Hematopoietic multipotent progenitor cell (in vitro differentiated cells): ENCODE measurements around the gene CDC23. TPM values are rescaled to one million over a fixed set of nuclear protein-coding genes. Genes with fewer than 3 reads are reported as not detected.
"Not testable (repeated sequence)": the region's sequence is repeated elsewhere in the genome, so short reads cannot be mapped to it uniquely, and the experiment has no call there.

Experiments used
- DNase-seq, 3 donors: peaks; one replicate each; pipeline ENCODE4 v3.0.0-alpha.2; 2011 to 2015; ENCODE audit warnings: low read depth in 2 of 3, low spot score in 2 of 3
- total RNA-seq: library from RNA; depleted of rRNA; stranded (reverse); fragments of >200 nt; gene quantifications from one replicate; pipeline ENCODE4 v1.2.3, GENCODE V29; 2012

Gene CDC23
- total RNA-seq, 1 donor, result 18.9 TPM

DNA sequence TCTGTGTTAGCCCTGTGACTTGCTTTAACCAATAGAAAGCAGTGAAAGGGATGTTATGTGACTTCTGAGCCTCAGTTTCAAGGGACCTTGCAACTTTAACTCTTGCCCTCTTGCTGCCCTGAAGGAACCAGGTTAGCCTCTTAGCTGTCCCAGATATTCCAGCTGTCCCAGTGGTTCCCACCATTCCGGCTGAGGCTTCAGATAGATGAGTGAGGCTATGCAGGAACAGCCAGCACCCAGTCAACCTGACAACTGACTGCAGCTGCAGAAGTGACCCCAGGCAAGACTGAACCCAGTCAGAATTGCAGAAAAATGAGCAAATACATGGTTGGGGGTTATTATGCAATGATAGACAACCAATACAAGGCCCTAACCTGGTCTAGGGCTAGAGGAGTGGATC lies 10.4 kb upstream of the CDC23 start:
- DNase-seq, result no peak

DNA sequence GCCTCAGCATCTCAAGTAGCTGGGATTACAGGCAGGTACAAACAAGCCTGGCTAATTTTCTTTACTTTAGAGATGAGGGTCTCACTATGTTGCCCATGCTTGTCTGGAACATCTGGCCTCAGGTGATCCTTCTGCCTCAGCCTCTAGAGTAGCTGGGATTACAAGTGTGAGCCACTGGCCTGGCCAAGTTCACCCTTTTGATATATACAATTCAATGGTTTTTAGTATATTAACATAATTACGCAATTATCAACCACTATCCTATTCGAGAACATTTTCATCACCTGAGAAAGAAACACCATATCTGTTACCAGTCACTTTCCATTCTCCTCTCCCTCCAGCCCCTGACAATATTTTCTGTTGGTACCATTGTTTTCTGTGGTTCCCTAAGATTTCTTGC lies 3.7 kb upstream of the CDC23 start:
- DNase-seq, result no peak

DNA sequence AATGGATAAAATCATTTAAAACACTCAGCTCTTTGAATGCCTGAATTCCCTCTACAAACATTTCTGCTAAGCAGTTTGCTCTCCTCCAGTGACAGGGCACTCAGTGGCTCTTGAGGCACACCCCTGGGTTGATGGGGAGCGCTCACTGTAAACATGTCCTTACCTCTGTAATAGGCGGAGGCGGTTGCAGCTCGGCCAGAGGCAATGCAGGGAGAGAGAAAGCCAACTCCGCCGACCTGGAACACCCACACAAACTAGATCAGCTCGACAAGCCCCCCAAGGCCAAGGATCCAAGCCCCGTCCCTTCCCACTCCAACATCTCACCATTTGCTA lies 329 bp downstream of the CDC23 start:
- no peak for DNase-seq

DNA sequence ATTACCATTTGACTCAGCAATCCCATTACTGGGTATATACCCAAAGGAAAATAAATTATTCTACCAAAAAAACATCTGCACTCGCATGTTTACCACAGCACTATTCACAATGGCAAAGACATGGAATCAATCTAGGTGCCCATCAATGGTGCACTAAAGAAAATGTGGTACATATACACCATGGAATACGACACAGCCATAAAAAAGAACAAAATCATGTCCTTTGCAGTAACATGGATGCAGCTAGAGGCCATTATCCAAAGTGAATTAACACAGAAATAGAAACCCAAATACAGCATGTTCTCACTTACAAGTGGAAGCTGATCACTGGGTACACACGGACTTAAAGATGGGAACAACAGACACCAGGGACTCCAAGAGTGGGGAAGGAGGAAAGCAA lies 2.1 kb downstream of the CDC23 start:
- DNase-seq, result no peak

DNA sequence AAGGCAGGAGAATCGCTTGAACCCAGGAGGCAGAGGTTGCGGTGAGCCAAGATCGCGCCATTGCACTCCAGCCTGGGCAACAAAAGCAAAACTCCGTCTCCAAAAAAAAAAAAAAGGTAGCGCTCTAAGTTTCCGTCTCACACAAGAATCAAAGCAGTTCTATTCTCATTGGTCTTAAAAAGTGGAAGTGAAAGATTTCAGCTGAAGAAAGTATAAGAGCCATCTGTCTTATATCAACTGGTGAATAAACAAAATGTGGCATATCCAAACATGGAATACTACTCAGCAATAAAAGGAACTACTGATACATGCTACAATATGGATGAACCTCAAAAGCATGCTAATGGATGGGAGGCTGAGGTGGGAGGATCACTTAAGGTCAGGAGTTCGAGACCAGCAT lies 19.3 kb downstream of the CDC23 start:
- not testable (repeated sequence) for DNase-seq

DNA sequence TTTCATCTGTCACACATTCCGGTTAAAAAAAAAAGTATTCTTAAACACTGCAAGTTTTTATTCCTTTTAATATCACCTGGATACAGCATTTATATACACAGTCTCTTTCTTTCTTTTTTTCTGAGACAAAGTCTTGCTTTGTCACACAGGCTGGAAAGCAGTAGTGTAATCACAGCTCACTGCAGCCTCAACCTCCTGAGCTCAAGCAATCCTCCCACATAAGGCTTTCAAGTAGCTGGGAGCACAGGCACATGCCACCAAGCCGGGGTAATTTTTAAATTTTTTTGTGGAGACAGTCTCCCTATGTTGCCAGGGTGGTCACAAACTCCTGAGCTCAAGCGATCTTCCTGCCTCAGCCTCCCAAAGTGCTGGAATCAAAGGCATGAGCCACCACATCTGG lies 20.3 kb downstream of the CDC23 start:
- no peak for DNase-seq

DNA sequence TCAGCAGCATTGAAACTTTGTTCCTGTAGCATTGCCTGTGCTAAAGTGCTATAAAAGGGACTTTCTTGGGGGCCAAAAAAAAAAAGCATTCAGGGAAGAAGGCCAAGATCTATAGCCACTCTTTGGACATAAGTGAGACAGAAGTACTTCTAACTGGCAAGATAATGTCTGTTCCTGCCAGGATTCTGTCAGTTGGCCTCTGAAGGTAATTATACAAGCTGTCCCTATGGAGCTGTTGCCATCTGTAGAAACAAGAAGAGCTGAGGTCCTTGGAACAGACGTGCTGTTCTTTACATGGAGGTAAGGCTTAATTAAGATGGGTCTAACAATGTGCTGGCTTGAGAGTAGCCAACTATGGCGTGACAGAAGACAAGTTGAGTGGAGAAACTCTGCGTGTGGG lies 24.5 kb downstream of the CDC23 start:
- no peak for DNase-seq

DNA sequence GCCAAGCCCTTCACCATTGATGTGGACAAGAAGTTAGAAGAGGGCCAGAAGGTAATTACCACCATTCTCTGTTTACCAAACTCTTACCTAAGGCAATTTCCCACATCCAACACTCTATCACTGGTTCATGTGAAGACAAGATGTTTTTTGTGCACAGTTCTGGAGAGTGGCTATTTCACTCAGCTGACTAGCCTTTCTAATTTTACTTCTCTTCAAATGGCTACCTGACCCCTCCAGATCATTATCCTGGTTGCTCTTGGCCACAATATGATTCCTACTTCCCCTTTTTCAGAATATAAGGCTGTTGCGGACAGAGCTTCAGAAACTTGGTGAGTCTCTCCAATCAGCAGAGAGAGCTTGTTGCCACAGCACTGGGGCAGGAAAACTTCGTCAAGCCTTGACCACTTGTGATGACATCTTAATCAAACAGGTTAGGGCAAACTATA lies 27.1 kb downstream of the CDC23 start:
- DNase-seq, result peak in 2 of 3 donors; percentile 24 to 52

DNA sequence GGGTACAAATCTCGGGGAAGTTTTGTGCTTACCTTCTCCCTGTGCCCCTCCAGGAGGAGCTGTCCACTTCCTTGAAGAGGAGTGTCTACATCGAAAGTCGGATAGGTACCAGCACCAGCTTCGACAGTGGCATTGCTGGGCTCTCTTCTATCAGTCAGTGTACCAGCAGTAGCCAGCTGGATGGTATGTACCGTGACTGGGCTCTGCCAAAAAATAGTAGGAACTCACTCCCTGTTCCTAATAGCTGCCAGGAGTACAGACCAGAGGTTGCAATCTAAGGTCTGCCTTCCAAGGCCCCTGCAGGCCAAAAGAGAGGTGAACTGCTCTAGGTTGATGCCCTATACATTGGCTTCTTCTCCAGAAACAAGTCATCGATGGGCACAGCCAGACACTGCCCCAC lies 30.3 kb downstream of the CDC23 start:
- DNase-seq, result no peak

DNA sequence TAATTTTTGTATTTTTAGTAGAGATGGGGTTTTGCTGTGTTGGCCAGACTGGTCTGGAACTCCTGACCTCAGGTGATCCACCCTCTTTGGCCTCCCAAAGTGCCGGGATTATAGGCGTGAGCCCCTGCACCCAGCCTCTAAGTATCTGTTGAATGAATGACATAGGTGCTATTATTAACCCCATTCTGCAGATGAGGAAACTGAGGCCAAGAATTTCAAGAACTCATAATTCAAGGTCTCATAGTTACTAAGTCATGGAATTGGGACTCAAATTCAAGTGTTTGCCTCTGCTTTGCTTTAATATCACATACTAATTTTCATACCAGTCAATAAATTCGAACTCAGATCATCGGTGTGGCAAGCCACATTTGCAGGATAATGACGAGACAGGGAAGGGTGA lies 32.3 kb downstream of the CDC23 start:
- DNase-seq, result no peak

DNA sequence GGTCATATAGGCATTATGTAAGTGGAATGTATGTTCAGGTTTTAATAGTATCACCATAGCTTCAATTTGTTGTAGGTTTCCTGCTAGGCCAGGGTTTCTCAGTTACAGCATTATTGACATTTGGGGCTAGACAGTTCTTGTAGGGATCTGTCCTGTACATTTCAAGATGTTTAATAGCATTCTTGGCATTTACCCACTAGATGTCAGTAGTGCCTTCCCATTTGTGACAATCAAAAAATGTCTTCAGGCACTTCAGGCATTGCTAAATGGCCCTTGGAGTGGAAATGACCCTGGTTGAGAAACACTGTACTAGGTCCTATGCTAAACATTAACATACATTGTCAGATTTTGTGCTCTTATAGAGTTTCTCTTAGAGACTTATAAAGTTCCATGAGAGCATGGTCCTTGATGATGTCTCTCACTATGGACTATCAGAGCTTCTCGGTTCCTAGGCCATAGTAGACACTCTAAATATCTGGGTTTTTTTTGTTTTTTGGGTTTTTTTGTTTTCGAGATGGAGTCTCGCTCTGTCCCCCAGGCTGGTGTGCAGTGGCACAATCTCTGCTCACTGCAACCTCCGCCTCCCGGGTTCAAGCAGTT lies 32.8 kb downstream of the CDC23 start:
- peak in 2 of 3 donors; percentile 66 to 88 for DNase-seq

DNA sequence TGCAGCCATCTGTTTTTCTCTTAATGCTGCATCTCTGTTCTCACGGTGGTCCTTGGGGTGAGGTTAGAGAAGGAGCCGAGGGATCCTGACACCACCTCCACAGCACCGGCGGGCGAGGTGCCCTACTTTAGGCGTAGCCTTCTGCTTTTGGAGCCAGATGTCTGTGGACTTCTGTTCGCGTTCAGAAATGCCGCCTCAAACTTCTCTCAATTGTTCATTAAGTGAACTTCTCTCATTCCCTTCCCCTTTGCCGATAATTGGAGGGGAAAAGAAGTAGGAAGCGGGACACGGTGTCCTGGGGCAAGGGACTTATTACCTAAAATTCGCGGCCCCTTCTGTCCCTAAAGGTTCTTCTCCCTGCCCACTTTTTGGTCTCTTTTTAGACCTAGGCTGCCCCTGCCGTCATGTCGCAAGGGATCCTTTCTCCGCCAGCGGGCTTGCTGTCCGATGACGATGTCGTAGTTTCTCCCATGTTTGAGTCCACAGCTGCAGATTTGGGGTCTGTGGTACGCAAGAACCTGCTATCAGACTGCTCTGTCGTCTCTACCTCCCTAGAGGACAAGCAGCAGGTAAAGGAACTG lies 33.8 kb downstream of the CDC23 start:
- no peak for DNase-seq

DNA sequence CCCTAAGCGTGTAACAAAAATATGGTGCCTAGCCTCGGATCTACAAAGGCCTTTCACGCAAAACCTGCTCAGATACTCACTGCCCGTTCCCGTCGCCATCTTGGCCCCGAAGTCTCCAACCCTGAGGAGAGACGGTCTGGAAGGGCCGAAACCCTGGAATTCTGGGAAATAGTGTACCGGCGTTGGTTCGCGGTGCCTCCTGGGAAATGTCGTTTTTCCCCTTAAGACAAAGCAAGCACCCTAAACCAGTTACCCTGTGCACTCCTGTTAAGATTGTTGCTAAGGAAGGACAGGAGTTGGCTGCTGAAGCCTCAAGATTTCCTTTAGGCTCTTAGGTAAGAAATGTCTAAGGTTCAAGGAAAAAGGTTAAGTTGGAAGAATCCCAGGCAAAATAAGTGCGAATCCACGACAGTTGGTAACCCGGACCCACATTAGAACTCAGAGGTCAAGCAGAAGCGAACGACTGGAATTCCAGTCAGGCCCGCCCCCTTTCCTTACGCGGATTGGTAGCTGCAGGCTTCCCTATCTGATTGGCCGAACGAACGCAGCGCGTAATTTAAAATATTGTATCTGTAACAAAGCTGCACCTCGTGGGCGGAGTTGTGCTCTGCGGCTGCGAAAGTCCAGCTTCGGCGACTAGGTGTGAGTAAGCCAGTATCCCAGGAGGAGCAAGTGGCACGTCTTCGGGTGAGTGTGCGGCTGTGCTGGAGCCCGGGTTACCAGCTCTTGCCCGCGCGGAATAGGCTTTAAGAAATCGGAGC lies 34.4 kb downstream of the CDC23 start, which contains the start of the genes BRD8 and KIF20A:
BRD8 (minus strand) TSS at position 115 of the 761 bp plus-strand sequence; CDS start at position 99, 16 bp downstream.
KIF20A (plus strand) TSS at position 597 of the 761 bp plus-strand sequence. CDS start 569 bp downstream, outside the sequence.
- peak; percentile 61 to 96 (median 94) for DNase-seq

DNA sequence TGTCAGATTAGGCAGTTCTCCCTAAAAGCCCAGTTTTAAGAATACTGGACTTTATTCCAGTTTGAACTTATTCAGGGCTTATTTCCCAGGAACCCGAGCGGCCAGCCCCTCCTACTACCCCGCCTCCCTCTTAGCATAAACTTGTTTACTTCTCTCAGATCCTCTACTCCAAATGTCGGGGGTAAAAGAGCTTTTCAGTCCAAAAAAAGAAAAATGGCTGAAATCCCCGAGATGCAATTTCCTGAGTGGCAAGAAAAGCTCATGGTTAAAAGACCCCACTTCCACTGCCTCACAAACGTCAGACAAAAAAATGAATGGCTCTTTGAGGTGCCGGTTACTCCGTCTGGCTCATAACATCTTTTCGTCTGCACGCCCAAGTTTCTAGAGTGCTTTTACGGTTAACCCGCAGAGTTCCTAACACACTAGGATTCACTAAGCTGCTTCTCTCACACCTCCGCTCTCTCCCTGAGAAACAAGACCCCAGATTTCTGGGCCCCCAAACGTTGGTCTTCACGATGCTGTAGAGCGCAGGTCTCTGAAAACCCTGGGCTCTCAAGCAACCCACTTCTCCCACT lies 35.1 kb downstream of the CDC23 start:
- DNase-seq, result peak in 1 of 3 donors; percentile 39

DNA sequence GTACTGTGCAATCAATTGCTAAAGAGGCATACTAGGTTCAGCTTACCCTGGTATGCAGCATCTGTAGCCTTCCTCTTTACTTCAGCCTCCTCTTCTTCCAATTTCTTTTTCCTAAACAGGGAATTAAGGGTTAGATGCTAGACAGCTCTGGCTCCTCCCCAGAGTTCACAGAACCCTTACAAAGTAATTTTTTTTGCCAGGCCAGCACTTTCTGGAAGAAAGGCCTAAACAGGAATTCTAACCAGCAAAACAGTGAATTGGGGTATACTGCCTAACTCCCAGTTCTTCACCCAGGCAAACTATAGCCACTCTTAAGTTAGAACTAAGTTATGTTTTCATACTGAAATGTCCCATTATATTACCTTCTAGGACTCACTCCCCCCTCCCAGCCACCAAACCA lies 42.8 kb downstream of the CDC23 start:
- no peak for DNase-seq

DNA sequence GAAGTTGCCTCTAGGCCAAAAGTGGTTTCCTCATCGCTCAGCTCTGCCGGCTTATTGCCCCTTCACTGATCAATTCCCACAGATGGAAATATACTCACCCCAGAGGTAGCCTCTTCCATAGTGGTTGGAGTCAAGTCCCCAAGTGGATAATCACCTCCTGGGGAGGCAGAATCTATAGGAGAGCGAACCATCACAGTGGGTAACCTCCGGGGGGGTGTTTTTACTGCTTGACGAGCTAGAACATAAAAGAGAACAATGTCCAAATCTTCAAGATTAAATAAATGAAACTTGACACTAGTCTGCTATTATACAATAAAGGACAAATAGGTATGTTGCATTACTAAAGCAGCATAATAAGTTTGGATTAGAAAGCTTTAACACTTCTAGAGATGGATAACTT lies 44.0 kb downstream of the CDC23 start:
- DNase-seq, result no peak

DNA sequence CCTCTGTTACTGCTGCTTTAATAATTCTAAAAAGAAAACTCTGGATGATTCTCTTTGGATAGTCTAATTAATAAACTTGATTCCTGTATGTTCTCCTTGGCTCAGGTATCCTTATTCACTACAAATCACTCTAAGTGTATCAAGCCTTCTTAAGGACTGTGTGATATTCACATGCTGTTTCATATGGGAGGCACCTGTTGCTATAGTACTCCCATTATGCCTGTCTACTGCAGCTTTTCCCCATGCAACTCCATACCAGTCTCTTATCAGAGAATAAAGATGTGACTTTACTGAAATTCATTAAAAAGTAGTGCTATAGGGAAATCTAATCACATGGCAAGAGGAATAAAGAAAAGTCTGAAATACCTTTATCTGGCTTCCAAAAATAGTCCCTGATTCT lies 49.4 kb downstream of the CDC23 start:
- no peak for DNase-seq

DNA sequence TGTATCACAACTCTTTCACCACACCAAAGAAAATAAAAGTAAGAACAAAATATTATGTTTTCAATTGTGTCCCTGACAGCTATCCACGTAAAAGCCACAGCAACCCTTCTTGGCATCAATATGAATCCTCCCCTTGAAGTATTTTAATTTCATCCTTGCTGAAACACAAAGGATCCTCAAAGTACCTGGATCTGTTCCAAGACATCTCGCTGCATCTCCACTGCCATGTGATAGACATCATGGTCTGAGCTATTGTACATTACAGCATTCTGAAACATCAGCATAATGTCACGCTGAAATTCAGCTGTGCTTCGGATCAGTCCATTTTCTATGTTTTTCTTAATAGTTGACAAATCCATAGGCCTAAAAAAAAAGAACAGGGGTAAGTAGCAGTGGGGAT lies 52.4 kb downstream of the CDC23 start:
- DNase-seq, result no peak

DNA sequence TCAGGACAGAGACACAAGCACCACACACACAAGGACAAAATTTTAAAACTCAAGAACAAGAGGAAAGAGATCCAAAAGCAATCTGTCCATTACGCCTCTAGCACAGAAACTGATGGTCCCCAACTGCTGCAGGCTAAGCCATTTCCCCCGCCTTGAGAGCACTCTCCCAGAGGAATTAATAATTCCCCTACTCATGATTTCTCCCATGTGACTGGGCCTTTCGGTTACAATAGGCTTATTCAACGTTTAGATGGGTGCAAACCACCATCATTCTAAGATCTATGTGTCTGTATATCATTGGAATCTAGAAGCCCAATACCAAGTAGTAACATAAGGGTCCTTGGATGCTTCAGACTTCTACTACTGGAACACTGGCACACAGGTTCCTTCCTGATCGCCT lies 53.5 kb downstream of the CDC23 start:
- no peak for DNase-seq

DNA sequence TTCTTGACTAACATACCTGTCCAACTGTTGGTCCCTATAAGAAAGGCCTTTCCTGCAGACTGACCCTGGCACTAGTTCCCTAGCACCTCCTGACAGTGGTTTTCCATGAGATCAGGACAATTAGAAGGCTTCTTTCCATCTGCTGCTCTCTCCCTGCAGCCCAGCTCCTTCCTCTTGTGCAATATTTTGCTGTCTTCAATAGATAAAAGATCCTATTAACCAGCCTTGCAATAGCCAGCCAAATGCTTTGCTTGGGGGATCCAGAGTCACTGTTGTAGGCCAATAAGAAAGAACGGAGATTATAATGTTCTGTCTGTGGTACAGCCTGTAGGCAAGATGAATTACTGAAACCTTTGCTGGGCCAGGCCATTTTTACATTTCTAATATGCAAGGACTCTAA lies 55.5 kb downstream of the CDC23 start:
- no peak for DNase-seq

DNA sequence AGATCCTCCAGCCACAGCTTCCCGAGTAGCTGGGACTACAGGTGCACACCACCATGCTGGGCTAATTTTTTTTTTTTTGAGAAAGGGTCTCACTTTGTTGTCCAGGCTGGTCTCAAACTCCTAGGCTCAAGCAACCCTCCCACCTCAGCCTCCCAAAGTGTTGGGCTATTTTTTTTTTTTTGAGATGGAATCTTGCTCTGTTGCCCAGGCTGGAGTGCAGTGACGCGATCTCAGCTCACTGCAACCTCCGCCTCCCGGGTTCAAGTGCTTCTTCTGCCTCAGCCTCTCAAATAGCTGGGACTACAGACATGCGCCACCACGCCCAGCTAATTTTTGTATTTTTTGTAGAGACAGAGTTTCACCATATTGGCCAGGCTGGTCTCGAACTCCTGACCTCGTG lies 57.1 kb downstream of the CDC23 start:
- not testable (repeated sequence) for DNase-seq

DNA sequence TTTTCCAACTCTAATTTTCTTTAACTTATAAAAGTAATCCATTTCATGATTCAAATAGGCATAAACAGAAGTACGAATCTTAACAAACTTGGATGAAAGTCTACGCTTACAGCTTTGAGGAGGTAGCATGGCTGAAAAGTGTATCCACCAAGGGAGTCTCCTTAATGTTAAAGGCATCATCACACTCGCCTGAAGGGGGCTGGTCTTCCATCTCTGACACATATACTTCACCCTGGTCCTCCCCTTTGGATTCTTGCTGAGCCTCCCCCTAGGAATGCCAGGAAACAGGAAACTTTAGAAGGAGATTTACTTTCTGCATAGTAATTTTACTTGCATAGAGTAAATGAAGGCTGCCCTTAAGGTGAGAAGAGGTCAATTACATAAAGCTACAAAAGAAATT lies 63.6 kb downstream of the CDC23 start:
- DNase-seq, result no peak
